Testis (tissue), 3 donors: Measurements from ENCODE around the gene NEK4. TPM values are rescaled to one million over a fixed set of nuclear protein-coding genes. Genes with fewer than 3 reads are reported as not detected.

ENCODE experiments used
- DNase-seq: peaks from one replicate; pipeline ENCODE4 v3.0.0-alpha.2; 2019
- H3K27ac ChIP-seq, 2 donors: fragments of 200-600 bp; sonication (generic); one replicate each; pipeline ENCODE4 v1.5.1; 2019
- H3K27me3 ChIP-seq: fragments of 200-600 bp; sonication (generic); one replicate; pipeline ENCODE4 v1.5.1; 2019
- H3K36me3 ChIP-seq: fragments of 200-600 bp; sonication (generic); one replicate; pipeline ENCODE4 v1.5.1; 2017; ENCODE audit warnings: low read depth; ENCODE audit errors: missing control alignments
- H3K4me1 ChIP-seq: fragments of 200-600 bp; sonication (generic); one replicate; pipeline ENCODE4 v1.5.1; 2019
- H3K4me3 ChIP-seq, 2 donors: fragments of 200-600 bp; sonication (generic); one replicate each; pipeline ENCODE4 v1.5.1; 2017 to 2019
- H3K9me3 ChIP-seq: fragments of 200-600 bp; sonication (generic); one replicate; pipeline ENCODE4 v1.5.1; 2017
- POLR2A ChIP-seq: fragments of 450-650 bp; IDR thresholded peaks from one replicate; pipeline ENCODE4 v1.6.1; 2017; ENCODE audit warnings: antibody characterized with exemption, mild to moderate bottlenecking, moderate library complexity
- WGBS, 2 donors: methylation state at CpG; one replicate each; pipeline ENCODE4 v1.1.5; 2018; 5-methylcytosine and 5-hydroxymethylcytosine counted together
- intact Hi-C: fragments of 100-400 bp; cut with DNase I; formaldehyde crosslinking; loops from one replicate; pipeline ENCODE4 v1.15.1; 2023; ENCODE audit warnings: low total_unique reads
- polyA plus RNA-seq: library from polyadenylated mRNA; stranded (reverse); fragments of 350-450 nt; fragmentation: Illumina TruSeq; extraction: RNeasy Lipid Tissue Mini Kit (QIAGEN cat#74804); gene quantifications from one replicate; pipeline ENCODE4 v1.2.3, GENCODE V29; 2014; ENCODE audit warnings: low read depth, low replicate concordance; ENCODE audit not compliant: insufficient read depth
- total RNA-seq, 2 donors: library from RNA; depleted of rRNA; stranded (reverse); fragments of >200 nt; gene quantifications; one replicate each; pipeline ENCODE4 v1.2.3, GENCODE V29; 2016
- TF ChIP-seq, protein P1 (sequence below), 3 experiments: fragments of 450-650 bp in 2 of 3; fragments of 200-600 bp in 1 of 3; sonication (generic) in 1 of 3; IDR thresholded peaks; one replicate each; pipeline ENCODE4 v1.5.1; 2016 to 2019; ENCODE audit warnings: antibody characterized with exemption in 3 of 3, mild to moderate bottlenecking in 2 of 3, moderate library complexity in 1 of 3

Gene NEK4
- total and polyA plus RNA-seq, 3 donors from 2014 or later: 66.6 to 114 (median 70.2) TPM

DNA sequence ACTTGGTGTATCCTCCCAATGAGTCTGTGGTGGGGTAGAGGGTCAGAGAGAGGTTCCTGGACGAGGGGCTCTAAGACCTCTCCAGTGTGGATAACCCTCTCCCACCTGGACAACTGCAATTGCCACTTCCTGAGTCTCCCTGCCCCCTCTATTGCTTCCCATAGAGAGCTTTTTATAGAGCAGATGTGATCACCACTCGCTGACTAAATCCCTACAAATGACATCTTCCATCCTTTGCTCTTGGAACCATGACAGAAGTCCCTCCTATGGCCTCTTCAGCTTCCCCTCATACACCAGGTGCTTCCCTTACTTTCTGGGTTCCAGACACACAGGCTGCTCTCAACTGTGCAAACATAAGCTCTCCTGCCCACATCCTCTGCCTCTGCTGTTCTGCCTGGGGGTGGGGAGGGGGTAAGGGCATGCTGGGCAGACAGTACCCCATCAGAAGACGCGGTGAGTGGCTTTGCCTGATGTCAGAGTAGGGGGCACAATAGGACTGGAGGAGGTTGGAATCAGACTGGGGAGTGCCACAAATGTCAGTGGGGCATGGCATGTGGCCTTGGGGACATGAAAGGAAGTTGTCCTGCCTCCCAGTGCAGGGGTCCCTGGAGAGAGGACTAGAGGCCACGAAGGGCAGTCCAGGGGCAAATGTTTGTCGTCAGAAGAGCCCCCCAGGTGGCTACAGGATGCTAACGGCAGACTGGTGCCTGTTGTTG lies 39.1 kb upstream of the NEK4 start:
- no peaks in the 10 kb centered on the region for H3K9me3 ChIP-seq
- intact Hi-C loops: no loop called here
- 78 to 82% methylated on average over 7 of the region's 7 CpGs for WGBS, 2 donors
- no peak overlapping the region for H3K4me3 ChIP-seq
- H3K36me3 ChIP-seq: no peaks in the 10 kb centered on the region
- TF ChIP-seq POLR2A: no peak
- TF ChIP-seq, protein P1, sequence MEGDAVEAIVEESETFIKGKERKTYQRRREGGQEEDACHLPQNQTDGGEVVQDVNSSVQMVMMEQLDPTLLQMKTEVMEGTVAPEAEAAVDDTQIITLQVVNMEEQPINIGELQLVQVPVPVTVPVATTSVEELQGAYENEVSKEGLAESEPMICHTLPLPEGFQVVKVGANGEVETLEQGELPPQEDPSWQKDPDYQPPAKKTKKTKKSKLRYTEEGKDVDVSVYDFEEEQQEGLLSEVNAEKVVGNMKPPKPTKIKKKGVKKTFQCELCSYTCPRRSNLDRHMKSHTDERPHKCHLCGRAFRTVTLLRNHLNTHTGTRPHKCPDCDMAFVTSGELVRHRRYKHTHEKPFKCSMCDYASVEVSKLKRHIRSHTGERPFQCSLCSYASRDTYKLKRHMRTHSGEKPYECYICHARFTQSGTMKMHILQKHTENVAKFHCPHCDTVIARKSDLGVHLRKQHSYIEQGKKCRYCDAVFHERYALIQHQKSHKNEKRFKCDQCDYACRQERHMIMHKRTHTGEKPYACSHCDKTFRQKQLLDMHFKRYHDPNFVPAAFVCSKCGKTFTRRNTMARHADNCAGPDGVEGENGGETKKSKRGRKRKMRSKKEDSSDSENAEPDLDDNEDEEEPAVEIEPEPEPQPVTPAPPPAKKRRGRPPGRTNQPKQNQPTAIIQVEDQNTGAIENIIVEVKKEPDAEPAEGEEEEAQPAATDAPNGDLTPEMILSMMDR (IDR thresholded peaks at IDR 0.05): no peak
- no peak for DNase-seq
- no peak overlapping the region for H3K27ac ChIP-seq
- H3K27me3 ChIP-seq: no peaks in the 10 kb centered on the region
- no peaks in the 10 kb centered on the region for H3K4me1 ChIP-seq

DNA sequence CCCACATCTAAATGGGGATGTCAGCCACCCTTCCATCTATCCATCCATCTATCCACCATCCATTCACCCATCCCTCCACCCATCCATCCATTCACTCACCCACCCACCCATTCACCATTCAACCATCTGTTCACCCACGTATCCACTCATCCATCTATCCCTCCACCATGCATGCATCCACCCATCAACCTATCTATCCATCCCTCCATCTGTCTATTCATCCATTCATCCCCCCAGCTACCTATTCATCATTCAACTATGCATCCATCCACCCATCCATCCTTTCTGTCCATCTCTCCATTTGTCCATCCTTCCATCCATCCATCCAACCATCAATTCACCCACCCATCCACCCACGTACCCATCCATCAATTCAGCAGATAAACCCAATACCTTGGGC lies 38.4 kb upstream of the NEK4 start:
- Histone ChIP-seq H3K9me3 (no peaks in the 10 kb centered on the region), H3K4me3 (no peak overlapping the region), H3K27ac (no peak overlapping the region), H3K4me1 (no peaks in the 10 kb centered on the region), H3K27me3 (no peaks in the 10 kb centered on the region), H3K36me3 (no peaks in the 10 kb centered on the region)
- intact Hi-C loops: no loop called here
- DNase-seq: no peak
- TF ChIP-seq POLR2A: no peak
- TF ChIP-seq, protein P1 (IDR thresholded peaks at IDR 0.05): no peak
- WGBS, 2 donors: 93 to 98% methylated on average over 2 of the region's 2 CpGs

DNA sequence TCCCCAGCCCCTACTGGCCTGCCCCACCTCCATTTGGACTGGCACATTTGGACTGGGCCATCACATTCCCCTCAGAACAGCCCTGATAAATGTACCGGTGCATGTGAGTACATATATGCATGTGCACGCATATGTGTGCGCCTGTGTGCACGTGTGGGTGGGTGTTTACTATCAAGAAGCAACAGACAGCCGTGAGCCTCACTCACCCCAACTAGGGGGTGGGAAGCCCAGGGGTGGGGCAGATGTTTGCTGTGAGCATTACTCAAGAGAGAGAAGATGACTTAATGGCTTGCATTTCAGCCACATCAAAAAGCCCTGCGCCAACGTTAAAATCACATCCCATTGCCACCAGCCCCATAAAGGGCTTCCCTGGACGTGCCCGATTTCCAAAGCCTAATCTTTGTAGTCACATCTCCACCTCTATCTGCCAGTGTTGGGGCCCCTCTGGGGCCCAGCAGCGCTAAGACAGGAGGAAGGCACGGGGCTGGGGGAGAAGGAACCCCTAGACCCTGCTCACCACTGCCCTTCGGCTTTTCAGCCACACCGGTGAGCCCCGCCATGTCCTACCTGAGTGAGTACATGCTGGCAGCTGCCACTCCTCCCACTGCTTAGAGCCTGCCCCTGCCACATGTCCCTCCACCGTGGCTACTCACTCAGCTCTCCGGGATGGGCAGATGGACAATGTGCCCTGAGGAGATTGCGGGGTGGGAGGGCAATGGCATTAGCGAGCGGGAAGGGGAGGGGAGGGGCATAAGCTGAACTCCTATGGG lies 34.7 kb upstream of the NEK4 start:
- WGBS, 2 donors: 72 to 80% methylated on average over 18 to 19 of the region's 19 CpGs
- no peak for TF ChIP-seq POLR2A
- TF ChIP-seq, protein P1 (IDR thresholded peaks at IDR 0.05): no peak
- intact Hi-C loops: no loop called here
- no peak overlapping the region for H3K4me3 ChIP-seq
- H3K27me3 ChIP-seq: no peaks in the 10 kb centered on the region
- DNase-seq: no peak
- H3K9me3 ChIP-seq: no peaks in the 10 kb centered on the region
- peaks cover 10% of the 10 kb centered on the region for H3K4me1 ChIP-seq
- no peaks in the 10 kb centered on the region for H3K36me3 ChIP-seq
- H3K27ac ChIP-seq: no peak overlapping the region

DNA sequence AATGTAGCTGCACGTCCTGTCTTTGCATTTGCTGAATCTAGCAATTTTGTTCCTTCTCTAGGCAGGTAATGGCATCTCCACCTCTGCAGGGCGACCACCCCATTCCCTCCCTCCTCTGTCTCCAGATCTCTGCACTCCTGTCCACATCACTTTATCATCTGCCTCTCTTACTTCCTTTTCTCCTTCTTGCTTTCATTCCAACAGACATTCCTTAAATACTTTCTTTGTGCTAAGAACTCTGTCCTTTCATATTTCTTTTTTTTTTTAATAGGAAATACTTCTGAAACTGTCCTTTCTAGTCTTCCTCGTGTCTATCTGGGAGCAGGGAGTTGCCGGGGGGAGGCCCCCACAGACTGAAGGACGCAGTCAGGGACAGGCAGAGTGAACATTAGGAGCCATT lies 31.1 kb upstream of the NEK4 start:
- intact Hi-C loops: no loop called here

More for the DNA sequence above, 31.1 kb upstream of the NEK4 start:
- Histone ChIP-seq H3K4me3 (no peak overlapping the region), H3K27me3 (no peaks in the 10 kb centered on the region), H3K4me1 (peaks cover 10% of the 10 kb centered on the region), H3K27ac (no peak overlapping the region), H3K9me3 (no peaks in the 10 kb centered on the region), H3K36me3 (no peaks in the 10 kb centered on the region)
- WGBS, 2 donors: 46 to 64% methylated on average over 5 of the region's 5 CpGs
- no peak for DNase-seq
- TF ChIP-seq POLR2A: no peak
- TF ChIP-seq, protein P1 (IDR thresholded peaks at IDR 0.05): no peak
